Loucy (cell line): Measurements from ENCODE around the gene BBOF1.

Experiments
- H2AFZ ChIP-seq: fragments of 200-600 bp; sonication (generic); 2 replicates; pipeline ENCODE4 v1.6.0; 2016; ENCODE audit warnings: antibody characterized with exemption, mild to moderate bottlenecking, low read length, moderate library complexity
- H3F3A ChIP-seq: fragments of 200-600 bp; 2 replicates; pipeline ENCODE4 v1.6.0; 2016; ENCODE audit warnings: antibody characterized with exemption, low read depth, mild to moderate bottlenecking
- H3K27me3 ChIP-seq: fragments of 200-600 bp; sonication (generic); 2 replicates; pipeline ENCODE4 v1.6.1; 2014; ENCODE audit warnings: low read length, mild to moderate bottlenecking; ENCODE audit not compliant: insufficient read depth, poor library complexity, severe bottlenecking
- H3K36me3 ChIP-seq: fragments of 200-600 bp; sonication (generic); 2 replicates; pipeline ENCODE4 v1.6.1; 2016; ENCODE audit warnings: low read length; ENCODE audit not compliant: insufficient read depth
- H3K4me1 ChIP-seq: fragments of 200-600 bp; sonication (generic); 2 replicates; pipeline ENCODE4 v1.5.1; 2014; ENCODE audit warnings: low read length, mild to moderate bottlenecking; ENCODE audit not compliant: insufficient read depth, poor library complexity, severe bottlenecking
- H3K4me2 ChIP-seq: fragments of 200-600 bp; sonication (generic); 2 replicates; pipeline ENCODE4 v1.6.0; 2014; ENCODE audit warnings: antibody characterized with exemption, low read length, low read depth, mild to moderate bottlenecking; ENCODE audit not compliant: poor library complexity, severe bottlenecking
- H3K4me3 ChIP-seq: fragments of 200-600 bp; sonication (generic); 2 replicates; pipeline ENCODE4 v1.5.1; 2014; ENCODE audit warnings: low read length, mild to moderate bottlenecking, mixed read lengths; ENCODE audit not compliant: poor library complexity, severe bottlenecking
- H3K79me2 ChIP-seq: fragments of 200-600 bp; sonication (generic); 2 replicates; pipeline ENCODE4 v1.6.1; 2014; ENCODE audit warnings: low read length; ENCODE audit not compliant: insufficient read depth
- H3K9ac ChIP-seq: fragments of 200-600 bp; sonication (generic); 2 replicates; pipeline ENCODE4 v1.6.0; 2014; ENCODE audit warnings: mild to moderate bottlenecking, low read depth, low read length, moderate library complexity; ENCODE audit not compliant: poor library complexity, severe bottlenecking
- H3K9me2 ChIP-seq: fragments of 200-600 bp; sonication (generic); replicated peaks from 2 replicates; pipeline ENCODE4 v1.6.1; 2016; ENCODE audit warnings: low read depth, low read length, mixed read lengths
- H3K9me3 ChIP-seq: fragments of 200-600 bp; sonication (generic); 2 replicates; pipeline ENCODE4 v1.6.1; 2014; ENCODE audit warnings: mild to moderate bottlenecking, antibody characterized with exemption, low read length, low read depth; ENCODE audit not compliant: insufficient read depth
- H4K20me1 ChIP-seq: fragments of 200-600 bp; sonication (generic); 2 replicates; pipeline ENCODE4 v1.6.0; 2014; ENCODE audit warnings: antibody characterized with exemption, low read length, mild to moderate bottlenecking; ENCODE audit not compliant: insufficient read depth, poor library complexity, severe bottlenecking
- CTCF ChIP-seq: fragments of 200-600 bp; sonication (generic); conservative IDR thresholded peaks from 2 replicates; pipeline ENCODE4 v1.5.1; 2014; ENCODE audit warnings: mild to moderate bottlenecking, antibody characterized with exemption, low read length
- EZH2phosphoT487 ChIP-seq: fragments of 200-600 bp; IDR thresholded peaks from 2 replicates; pipeline ENCODE4 v1.6.1; 2018; ENCODE audit warnings: antibody characterized with exemption, mild to moderate bottlenecking, moderate library complexity, borderline replicate concordance

Gene BBOF1

GRCh38 chr14:74048281-74048680 is 29.1 kb downstream of the BBOF1 start:
- no peak overlapping the region for H3K9ac ChIP-seq
- H4K20me1 ChIP-seq = no peaks in the 10 kb centered on the region
- no peak overlapping the region for H3K4me3 ChIP-seq
- no peaks in the 10 kb centered on the region for H3K36me3 ChIP-seq
- H2AFZ ChIP-seq = peak overlapping the region; percentile 34; the same call in 1 of the 2 replicates
- H3K79me2 ChIP-seq = no peaks in the 10 kb centered on the region
- no peaks in the 10 kb centered on the region for H3K9me2 ChIP-seq
- no peaks in the 10 kb centered on the region for H3K4me1 ChIP-seq
- no peak overlapping the region for H3K4me2 ChIP-seq
- TF ChIP-seq EZH2phosphoT487 = no peak
- TF ChIP-seq CTCF = peak; percentile 42; the same call in 1 of the 2 replicates
- H3K27me3 ChIP-seq = no peaks in the 10 kb centered on the region
- no peaks in the 10 kb centered on the region for H3K9me3 ChIP-seq
- H3F3A ChIP-seq = no peaks in the 10 kb centered on the region

GRCh38 chr14:74049876-74050495 is 30.8 kb downstream of the BBOF1 start:
- Histone ChIP-seq H3K4me2 (no peak overlapping the region), H3K36me3 (no peaks in the 10 kb centered on the region), H3K9me3 (no peaks in the 10 kb centered on the region), H4K20me1 (no peaks in the 10 kb centered on the region), H3K4me1 (no peaks in the 10 kb centered on the region), H3K9me2 (no peaks in the 10 kb centered on the region), H2AFZ (no peak overlapping the region; the same call in 1 of the 2 replicates), H3K27me3 (no peaks in the 10 kb centered on the region), H3K9ac (no peak overlapping the region), H3F3A (no peaks in the 10 kb centered on the region), H3K79me2 (no peaks in the 10 kb centered on the region), H3K4me3 (no peak overlapping the region)
- TF ChIP-seq EZH2phosphoT487 (no peak), CTCF (no peak)

- Histone ChIP-seq H3K36me3 (no peaks in the 10 kb centered on the region), H3F3A (no peaks in the 10 kb centered on the region), H3K4me3 (no peak overlapping the region), H3K9me2 (no peaks in the 10 kb centered on the region), H3K4me2 (no peak overlapping the region), H3K4me1 (no peaks in the 10 kb centered on the region), H4K20me1 (no peaks in the 10 kb centered on the region), H3K79me2 (no peaks in the 10 kb centered on the region), H3K9me3 (no peaks in the 10 kb centered on the region), H3K9ac (no peak overlapping the region), H2AFZ (no peak overlapping the region), H3K27me3 (no peaks in the 10 kb centered on the region)
- TF ChIP-seq CTCF = no peak
- no peak for TF ChIP-seq EZH2phosphoT487
Measured at GRCh38 chr14:74062809-74063150, 43.6 kb downstream of the BBOF1 start.
